Measurements from ENCODE around the gene RAPGEF1.

RAPGEF1 gene

DNA sequence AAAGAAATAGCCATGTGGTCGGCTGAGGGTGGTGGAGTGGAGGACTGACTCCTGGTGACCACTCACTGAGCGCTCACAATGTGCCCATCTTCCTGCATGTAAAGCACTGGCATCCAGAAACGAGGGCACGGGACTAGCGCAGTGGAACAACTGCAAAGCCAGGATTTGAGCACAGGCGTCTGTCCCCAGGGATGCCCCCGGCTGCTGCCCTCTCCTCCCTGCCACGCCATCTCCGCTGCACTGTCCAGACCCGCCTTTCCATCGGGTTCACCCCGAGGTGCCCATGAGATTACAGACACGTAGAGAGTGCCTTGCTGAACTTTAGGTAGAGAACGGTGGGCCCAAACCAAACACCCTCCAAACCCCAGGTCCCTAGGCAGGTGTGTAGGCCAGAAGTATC is 149.9 kb downstream of the RAPGEF1 start:
- Histone ChIP-seq H3K18ac (ENCODE audit: low read length) (no peak overlapping the region), H3K27ac (ENCODE audit: low read depth, low read length) (no peak overlapping the region), H2BK5ac (ENCODE audit: low read length) (no peak overlapping the region), H3K79me1 (ENCODE audit: low read length) (no peaks in the 10 kb centered on the region), H2AK5ac (ENCODE audit: low read length) (no peak overlapping the region), H4K5ac (ENCODE audit: low read length) (no peak overlapping the region), H4K8ac (ENCODE audit: low read depth, low read length) (no peak overlapping the region), H3K27me3 (ENCODE audit: insufficient read depth, low read length, poor library complexity) (no peaks in the 10 kb centered on the region), H3K4me1 (ENCODE audit: control insufficient read depth, low read depth, low read length) (no peaks in the 10 kb centered on the region), H3K4ac (ENCODE audit: low read depth, low read length) (no peak overlapping the region), H3K56ac (ENCODE audit: low read length) (no peak overlapping the region), H3K23ac (ENCODE audit: low read length) (no peak overlapping the region), H3K4me2 (ENCODE audit: low read length) (no peak overlapping the region), H2BK120ac (ENCODE audit: low read depth, low read length) (no peak overlapping the region), H3K79me2 (ENCODE audit: control insufficient read depth, insufficient read depth, low read length) (no peaks in the 10 kb centered on the region), H3K36me3 (ENCODE audit: control insufficient read depth, insufficient read depth, low read length) (no peaks in the 10 kb centered on the region), H2BK15ac (replicated peaks; ENCODE audit: low read depth) (no peak overlapping the region), H3K4me3 (ENCODE audit: low read length) (no peak overlapping the region), H3K9ac (ENCODE audit: low read length) (no peak overlapping the region)
- WGBS (ENCODE audit: extremely low coverage, insufficient coverage, low lambda C conversion rate), result no CpG with 5 or more reads among the region's 14 CpGs
- no peak for DNase-seq

DNA sequence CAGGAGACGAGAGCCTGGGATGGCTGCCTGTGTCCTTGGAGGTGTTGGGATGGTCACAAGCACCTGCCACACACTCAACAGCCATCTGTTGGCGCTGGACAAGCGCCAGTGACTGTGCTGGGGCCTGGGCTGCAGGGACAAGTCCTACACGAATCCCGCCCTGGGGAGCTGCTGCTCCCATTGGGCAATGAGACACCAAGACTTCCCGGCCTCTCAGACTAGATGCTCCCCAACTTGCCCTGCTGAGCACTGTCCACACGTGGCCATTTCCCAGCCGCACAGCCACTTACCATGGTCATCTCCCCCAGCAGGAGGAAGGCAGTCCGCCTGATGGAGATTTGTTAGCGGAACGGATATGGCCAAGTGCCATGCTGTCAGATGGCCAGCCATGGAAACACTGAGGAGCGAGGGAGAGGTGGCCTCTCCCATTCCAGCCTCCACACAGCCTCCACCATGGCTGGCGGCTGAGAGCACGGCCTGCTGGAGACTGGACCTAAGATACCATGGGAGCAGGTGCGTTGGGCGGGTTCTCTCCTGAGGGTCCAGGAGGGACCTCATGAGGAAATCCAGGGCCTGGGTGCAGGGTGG is 150.7 kb downstream of the RAPGEF1 start:
- H2AK5ac ChIP-seq (ENCODE audit: low read length), result no peak overlapping the region
- no peaks in the 10 kb centered on the region for H3K36me3 ChIP-seq (ENCODE audit: control insufficient read depth, insufficient read depth, low read length)
- H2BK15ac ChIP-seq (replicated peaks; ENCODE audit: low read depth), result no peak overlapping the region
- no peaks in the 10 kb centered on the region for H3K79me2 ChIP-seq (ENCODE audit: control insufficient read depth, insufficient read depth, low read length)
- H3K4ac ChIP-seq (ENCODE audit: low read depth, low read length), result no peak overlapping the region
- no peak overlapping the region for H3K4me3 ChIP-seq (ENCODE audit: low read length)
- no peak overlapping the region for H3K23ac ChIP-seq (ENCODE audit: low read length)
- no peak overlapping the region for H2BK120ac ChIP-seq (ENCODE audit: low read depth, low read length)
- no peak overlapping the region for H4K8ac ChIP-seq (ENCODE audit: low read depth, low read length)
- no peak overlapping the region for H3K18ac ChIP-seq (ENCODE audit: low read length)
- H3K56ac ChIP-seq (ENCODE audit: low read length), result no peak overlapping the region
- no peaks in the 10 kb centered on the region for H3K79me1 ChIP-seq (ENCODE audit: low read length)
- H3K4me1 ChIP-seq (ENCODE audit: control insufficient read depth, low read depth, low read length), result no peaks in the 10 kb centered on the region
- DNase-seq, result no peak
- H4K5ac ChIP-seq (ENCODE audit: low read length), result no peak overlapping the region
- H2BK5ac ChIP-seq (ENCODE audit: low read length), result no peak overlapping the region
- no peak overlapping the region for H3K9ac ChIP-seq (ENCODE audit: low read length)
- no peak overlapping the region for H3K27ac ChIP-seq (ENCODE audit: low read depth, low read length)
- no CpG with 5 or more reads among the region's 16 CpGs for WGBS (ENCODE audit: extremely low coverage, insufficient coverage, low lambda C conversion rate)
- H3K4me2 ChIP-seq (ENCODE audit: low read length), result no peak overlapping the region
- no peaks in the 10 kb centered on the region for H3K27me3 ChIP-seq (ENCODE audit: insufficient read depth, low read length, poor library complexity)

DNA sequence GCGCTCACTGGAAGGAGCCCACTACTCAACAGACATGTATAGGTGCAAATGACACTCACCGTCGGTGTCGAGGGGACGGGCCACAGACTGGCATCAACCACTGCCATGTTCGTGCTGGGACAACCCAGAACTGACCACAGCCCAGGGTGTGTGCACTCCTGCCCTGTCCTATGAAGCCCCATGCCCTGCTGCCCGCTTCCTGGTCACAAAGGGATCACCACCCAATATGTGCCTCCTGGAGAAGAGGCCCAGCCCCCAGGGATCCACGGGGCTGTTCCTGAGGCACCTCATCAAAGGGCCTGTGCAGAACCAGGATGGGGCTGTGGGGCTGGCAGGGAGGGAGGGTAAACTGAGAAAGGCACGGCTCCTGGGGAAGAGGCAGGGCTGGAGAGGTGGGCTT is 151.5 kb downstream of the RAPGEF1 start:
- WGBS (ENCODE audit: extremely low coverage, insufficient coverage, low lambda C conversion rate), result no CpG with 5 or more reads among the region's 9 CpGs
- H3K79me1 ChIP-seq (ENCODE audit: low read length), result no peaks in the 10 kb centered on the region
- H2BK5ac ChIP-seq (ENCODE audit: low read length), result no peak overlapping the region
- no peak overlapping the region for H3K23ac ChIP-seq (ENCODE audit: low read length)
- H2AK5ac ChIP-seq (ENCODE audit: low read length), result no peak overlapping the region
- H3K18ac ChIP-seq (ENCODE audit: low read length), result no peak overlapping the region
- DNase-seq, result no peak
- H3K79me2 ChIP-seq (ENCODE audit: control insufficient read depth, insufficient read depth, low read length), result no peaks in the 10 kb centered on the region
- H3K4me1 ChIP-seq (ENCODE audit: control insufficient read depth, low read depth, low read length), result no peaks in the 10 kb centered on the region
- no peak overlapping the region for H3K27ac ChIP-seq (ENCODE audit: low read depth, low read length)
- no peak overlapping the region for H3K4me3 ChIP-seq (ENCODE audit: low read length)
- H2BK120ac ChIP-seq (ENCODE audit: low read depth, low read length), result no peak overlapping the region
- H4K8ac ChIP-seq (ENCODE audit: low read depth, low read length), result no peak overlapping the region
- H3K56ac ChIP-seq (ENCODE audit: low read length), result no peak overlapping the region
- H3K9ac ChIP-seq (ENCODE audit: low read length), result no peak overlapping the region
- H4K5ac ChIP-seq (ENCODE audit: low read length), result no peak overlapping the region
- no peak overlapping the region for H3K4me2 ChIP-seq (ENCODE audit: low read length)
- H2BK15ac ChIP-seq (replicated peaks; ENCODE audit: low read depth), result no peak overlapping the region
- H3K36me3 ChIP-seq (ENCODE audit: control insufficient read depth, insufficient read depth, low read length), result no peaks in the 10 kb centered on the region
- H3K4ac ChIP-seq (ENCODE audit: low read depth, low read length), result no peak overlapping the region
- H3K27me3 ChIP-seq (ENCODE audit: insufficient read depth, low read length, poor library complexity), result no peaks in the 10 kb centered on the region

DNA sequence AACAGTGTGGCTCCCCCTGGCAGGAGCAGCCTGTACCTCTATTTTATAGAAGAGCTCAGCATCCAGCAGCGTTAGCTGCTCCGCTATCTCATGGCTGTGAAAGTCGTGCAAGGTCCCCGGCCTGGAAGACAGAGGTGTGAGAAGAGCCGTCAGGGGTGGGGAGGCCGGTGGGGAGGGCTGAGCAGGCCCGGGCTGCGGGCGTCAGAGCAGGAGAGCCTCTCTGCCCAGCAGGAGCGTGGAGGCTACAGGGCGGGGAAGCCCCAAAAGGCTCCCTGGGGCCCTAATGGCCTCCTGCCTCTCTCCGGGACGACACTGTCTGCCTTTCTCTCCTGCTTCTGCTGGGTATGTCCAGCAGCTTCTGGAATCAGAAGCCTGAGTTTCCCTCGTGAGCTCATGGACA is 152.0 kb downstream of the RAPGEF1 start:
- Histone ChIP-seq H3K23ac (ENCODE audit: low read length) (no peak overlapping the region), H2BK15ac (replicated peaks; ENCODE audit: low read depth) (no peak overlapping the region), H3K79me2 (ENCODE audit: control insufficient read depth, insufficient read depth, low read length) (no peaks in the 10 kb centered on the region), H4K8ac (ENCODE audit: low read depth, low read length) (no peak overlapping the region), H2BK120ac (ENCODE audit: low read depth, low read length) (no peak overlapping the region), H2AK5ac (ENCODE audit: low read length) (no peak overlapping the region), H3K4me1 (ENCODE audit: control insufficient read depth, low read depth, low read length) (no peaks in the 10 kb centered on the region), H3K18ac (ENCODE audit: low read length) (no peak overlapping the region), H3K4me3 (ENCODE audit: low read length) (no peak overlapping the region), H3K56ac (ENCODE audit: low read length) (no peak overlapping the region), H4K5ac (ENCODE audit: low read length) (no peak overlapping the region), H3K27me3 (ENCODE audit: insufficient read depth, low read length, poor library complexity) (no peaks in the 10 kb centered on the region), H3K79me1 (ENCODE audit: low read length) (no peaks in the 10 kb centered on the region), H3K27ac (ENCODE audit: low read depth, low read length) (no peak overlapping the region), H3K4me2 (ENCODE audit: low read length) (no peak overlapping the region), H2BK5ac (ENCODE audit: low read length) (no peak overlapping the region), H3K9ac (ENCODE audit: low read length) (no peak overlapping the region), H3K4ac (ENCODE audit: low read depth, low read length) (no peak overlapping the region), H3K36me3 (ENCODE audit: control insufficient read depth, insufficient read depth, low read length) (no peaks in the 10 kb centered on the region)
- WGBS (ENCODE audit: extremely low coverage, insufficient coverage, low lambda C conversion rate), result no CpG with 5 or more reads among the region's 14 CpGs
- DNase-seq, result no peak

DNA sequence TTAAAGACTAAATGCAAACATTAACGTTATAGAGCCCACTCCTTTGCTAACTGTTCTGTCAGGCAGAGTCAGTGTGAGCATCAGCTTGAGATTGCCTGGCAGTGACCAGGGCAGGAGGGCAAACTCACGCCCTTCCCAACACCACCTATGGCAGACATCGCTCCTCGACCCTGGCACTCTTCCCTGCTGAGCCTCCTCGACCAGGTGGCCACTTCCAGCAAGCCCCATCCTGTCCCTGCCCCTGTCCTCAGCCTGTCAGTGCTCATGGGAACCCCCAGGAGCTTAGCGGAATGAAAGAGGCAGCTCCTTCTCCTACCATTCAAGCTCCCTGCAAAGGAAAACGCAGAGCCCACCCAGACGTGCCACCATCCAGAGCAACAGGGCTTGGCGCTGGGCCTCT is 152.5 kb downstream of the RAPGEF1 start:
- Histone ChIP-seq H4K5ac (ENCODE audit: low read length) (no peak overlapping the region), H3K56ac (ENCODE audit: low read length) (no peak overlapping the region), H2AK5ac (ENCODE audit: low read length) (no peak overlapping the region), H3K4me2 (ENCODE audit: low read length) (no peak overlapping the region), H3K27me3 (ENCODE audit: insufficient read depth, low read length, poor library complexity) (no peaks in the 10 kb centered on the region), H4K8ac (ENCODE audit: low read depth, low read length) (no peak overlapping the region), H2BK120ac (ENCODE audit: low read depth, low read length) (no peak overlapping the region), H3K9ac (ENCODE audit: low read length) (no peak overlapping the region), H3K23ac (ENCODE audit: low read length) (no peak overlapping the region), H3K79me2 (ENCODE audit: control insufficient read depth, insufficient read depth, low read length) (no peaks in the 10 kb centered on the region), H3K4ac (ENCODE audit: low read depth, low read length) (no peak overlapping the region), H2BK15ac (replicated peaks; ENCODE audit: low read depth) (no peak overlapping the region), H3K4me3 (ENCODE audit: low read length) (no peak overlapping the region), H2BK5ac (ENCODE audit: low read length) (no peak overlapping the region), H3K27ac (ENCODE audit: low read depth, low read length) (no peak overlapping the region), H3K18ac (ENCODE audit: low read length) (no peak overlapping the region), H3K36me3 (ENCODE audit: control insufficient read depth, insufficient read depth, low read length) (no peaks in the 10 kb centered on the region), H3K4me1 (ENCODE audit: control insufficient read depth, low read depth, low read length) (no peaks in the 10 kb centered on the region), H3K79me1 (ENCODE audit: low read length) (no peaks in the 10 kb centered on the region)
- WGBS (ENCODE audit: extremely low coverage, insufficient coverage, low lambda C conversion rate), result no CpG with 5 or more reads among the region's 9 CpGs
- DNase-seq, result no peak

DNA sequence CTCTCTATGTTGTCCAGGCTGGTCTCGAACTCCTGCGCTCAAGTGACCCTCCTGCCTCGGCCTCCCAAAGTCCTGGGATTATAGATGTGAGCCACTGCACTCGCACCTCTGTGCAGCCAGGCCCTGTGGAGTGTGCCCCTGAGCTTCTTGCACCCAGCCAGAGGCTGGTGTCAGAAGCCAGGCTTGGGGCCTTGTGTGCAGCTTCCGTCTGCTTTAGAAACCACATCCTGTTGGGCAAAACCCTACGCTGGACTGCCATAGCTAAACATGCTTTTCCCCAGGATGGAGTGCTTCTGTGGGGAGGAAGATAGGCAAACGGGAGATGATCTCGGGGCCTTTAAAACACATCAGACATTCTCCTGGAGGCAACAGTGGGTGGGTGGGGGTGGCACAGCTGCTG is 154.5 kb downstream of the RAPGEF1 start:
- no peaks in the 10 kb centered on the region for H3K4me1 ChIP-seq (ENCODE audit: control insufficient read depth, low read depth, low read length)
- H3K79me1 ChIP-seq (ENCODE audit: low read length), result no peaks in the 10 kb centered on the region
- H3K23ac ChIP-seq (ENCODE audit: low read length), result no peak overlapping the region
- no peak overlapping the region for H4K5ac ChIP-seq (ENCODE audit: low read length)
- no peaks in the 10 kb centered on the region for H3K79me2 ChIP-seq (ENCODE audit: control insufficient read depth, insufficient read depth, low read length)
- H2BK120ac ChIP-seq (ENCODE audit: low read depth, low read length), result no peak overlapping the region
- H3K36me3 ChIP-seq (ENCODE audit: control insufficient read depth, insufficient read depth, low read length), result no peaks in the 10 kb centered on the region
- H3K18ac ChIP-seq (ENCODE audit: low read length), result no peak overlapping the region
- DNase-seq, result no peak
- no peak overlapping the region for H3K4me2 ChIP-seq (ENCODE audit: low read length)
- no CpG with 5 or more reads among the region's 8 CpGs for WGBS (ENCODE audit: extremely low coverage, insufficient coverage, low lambda C conversion rate)
- H3K4ac ChIP-seq (ENCODE audit: low read depth, low read length), result no peak overlapping the region
- no peak overlapping the region for H3K56ac ChIP-seq (ENCODE audit: low read length)
- no peak overlapping the region for H4K8ac ChIP-seq (ENCODE audit: low read depth, low read length)
- no peaks in the 10 kb centered on the region for H3K27me3 ChIP-seq (ENCODE audit: insufficient read depth, low read length, poor library complexity)
- no peak overlapping the region for H3K9ac ChIP-seq (ENCODE audit: low read length)
- H2BK5ac ChIP-seq (ENCODE audit: low read length), result no peak overlapping the region
- no peak overlapping the region for H3K4me3 ChIP-seq (ENCODE audit: low read length)
- no peak overlapping the region for H2AK5ac ChIP-seq (ENCODE audit: low read length)
- no peak overlapping the region for H3K27ac ChIP-seq (ENCODE audit: low read depth, low read length)
- no peak overlapping the region for H2BK15ac ChIP-seq (replicated peaks; ENCODE audit: low read depth)
